ENCODE results near the gene RIT2. TPM values are rescaled to one million over a fixed set of nuclear protein-coding genes. Genes with fewer than 3 reads are reported as not detected.

RIT2 gene
- total RNA-seq, 1 donor from 2014 or later = not detected

- no peak for DNase-seq
- H3K36me3 Mint-ChIP-seq (ENCODE audit: unreplicated experiment) = no peaks in the 10 kb centered on the region
- no peak overlapping the region for H3K4me3 Mint-ChIP-seq (ENCODE audit: unreplicated experiment)
- TF ChIP-seq, protein P1, sequence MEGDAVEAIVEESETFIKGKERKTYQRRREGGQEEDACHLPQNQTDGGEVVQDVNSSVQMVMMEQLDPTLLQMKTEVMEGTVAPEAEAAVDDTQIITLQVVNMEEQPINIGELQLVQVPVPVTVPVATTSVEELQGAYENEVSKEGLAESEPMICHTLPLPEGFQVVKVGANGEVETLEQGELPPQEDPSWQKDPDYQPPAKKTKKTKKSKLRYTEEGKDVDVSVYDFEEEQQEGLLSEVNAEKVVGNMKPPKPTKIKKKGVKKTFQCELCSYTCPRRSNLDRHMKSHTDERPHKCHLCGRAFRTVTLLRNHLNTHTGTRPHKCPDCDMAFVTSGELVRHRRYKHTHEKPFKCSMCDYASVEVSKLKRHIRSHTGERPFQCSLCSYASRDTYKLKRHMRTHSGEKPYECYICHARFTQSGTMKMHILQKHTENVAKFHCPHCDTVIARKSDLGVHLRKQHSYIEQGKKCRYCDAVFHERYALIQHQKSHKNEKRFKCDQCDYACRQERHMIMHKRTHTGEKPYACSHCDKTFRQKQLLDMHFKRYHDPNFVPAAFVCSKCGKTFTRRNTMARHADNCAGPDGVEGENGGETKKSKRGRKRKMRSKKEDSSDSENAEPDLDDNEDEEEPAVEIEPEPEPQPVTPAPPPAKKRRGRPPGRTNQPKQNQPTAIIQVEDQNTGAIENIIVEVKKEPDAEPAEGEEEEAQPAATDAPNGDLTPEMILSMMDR (IDR thresholded peaks at IDR 0.05; ENCODE audit: partially characterized antibody, unreplicated experiment) = no peak
- H3K9me3 Mint-ChIP-seq (ENCODE audit: unreplicated experiment) = no peaks in the 10 kb centered on the region
- peaks cover 2% of the 10 kb centered on the region for H3K4me1 Mint-ChIP-seq (ENCODE audit: low read depth, unreplicated experiment)
- no peak overlapping the region for H3K27ac Mint-ChIP-seq (ENCODE audit: unreplicated experiment)
- no peaks in the 10 kb centered on the region for H3K27me3 Mint-ChIP-seq (ENCODE audit: unreplicated experiment)
These were observed 162.2 kb downstream of the RIT2 start for GRCh38 chr18:42953306-42953705.

GRCh38 chr18:42950732-42951131, 164.8 kb downstream of the RIT2 start:
- TF ChIP-seq, protein P1 (IDR thresholded peaks at IDR 0.05; ENCODE audit: partially characterized antibody, unreplicated experiment) = no peak
- Mint-ChIP-seq H3K27ac (ENCODE audit: unreplicated experiment) (no peak overlapping the region), H3K9me3 (ENCODE audit: unreplicated experiment) (no peaks in the 10 kb centered on the region), H3K27me3 (ENCODE audit: unreplicated experiment) (no peaks in the 10 kb centered on the region), H3K36me3 (ENCODE audit: unreplicated experiment) (no peaks in the 10 kb centered on the region), H3K4me3 (ENCODE audit: unreplicated experiment) (no peak overlapping the region), H3K4me1 (ENCODE audit: low read depth, unreplicated experiment) (peaks cover 2% of the 10 kb centered on the region)
- DNase-seq = no peak

- TF ChIP-seq, protein P1 (IDR thresholded peaks at IDR 0.05; ENCODE audit: partially characterized antibody, unreplicated experiment) = no peak
- no peak overlapping the region for H3K4me3 Mint-ChIP-seq (ENCODE audit: unreplicated experiment)
- no peaks in the 10 kb centered on the region for H3K36me3 Mint-ChIP-seq (ENCODE audit: unreplicated experiment)
- H3K4me1 Mint-ChIP-seq (ENCODE audit: low read depth, unreplicated experiment) = peaks cover 2% of the 10 kb centered on the region
- H3K9me3 Mint-ChIP-seq (ENCODE audit: unreplicated experiment) = no peaks in the 10 kb centered on the region
- DNase-seq = no peak
- no peaks in the 10 kb centered on the region for H3K27me3 Mint-ChIP-seq (ENCODE audit: unreplicated experiment)
- H3K27ac Mint-ChIP-seq (ENCODE audit: unreplicated experiment) = no peak overlapping the region
These were observed 166.7 kb downstream of the RIT2 start for GRCh38 chr18:42948831-42949230.

- Mint-ChIP-seq H3K9me3 (ENCODE audit: unreplicated experiment) (no peaks in the 10 kb centered on the region), H3K4me1 (ENCODE audit: low read depth, unreplicated experiment) (no peaks in the 10 kb centered on the region)
These were observed 173.6 kb downstream of the RIT2 start for GRCh38 chr18:42941860-42942259.

GRCh38 chr18:42941021-42941420, 174.5 kb downstream of the RIT2 start:
- no peaks in the 10 kb centered on the region for H3K36me3 Mint-ChIP-seq (ENCODE audit: unreplicated experiment)
- TF ChIP-seq, protein P1 (IDR thresholded peaks at IDR 0.05; ENCODE audit: partially characterized antibody, unreplicated experiment) = no peak
- no peak for DNase-seq
- no peak overlapping the region for H3K27ac Mint-ChIP-seq (ENCODE audit: unreplicated experiment)
- no peaks in the 10 kb centered on the region for H3K4me1 Mint-ChIP-seq (ENCODE audit: low read depth, unreplicated experiment)
- H3K27me3 Mint-ChIP-seq (ENCODE audit: unreplicated experiment) = no peaks in the 10 kb centered on the region
- H3K4me3 Mint-ChIP-seq (ENCODE audit: unreplicated experiment) = no peak overlapping the region
- no peaks in the 10 kb centered on the region for H3K9me3 Mint-ChIP-seq (ENCODE audit: unreplicated experiment)

More at GRCh38 chr18:42941860-42942259, 173.6 kb downstream of the RIT2 start:
- DNase-seq = no peak
- no peaks in the 10 kb centered on the region for H3K36me3 Mint-ChIP-seq (ENCODE audit: unreplicated experiment)
- H3K27me3 Mint-ChIP-seq (ENCODE audit: unreplicated experiment) = no peaks in the 10 kb centered on the region
- no peak overlapping the region for H3K27ac Mint-ChIP-seq (ENCODE audit: unreplicated experiment)
- no peak overlapping the region for H3K4me3 Mint-ChIP-seq (ENCODE audit: unreplicated experiment)
- TF ChIP-seq, protein P1 (IDR thresholded peaks at IDR 0.05; ENCODE audit: partially characterized antibody, unreplicated experiment) = no peak
